ENCODE measurements around the gene COX7A1. TPM values are rescaled to one million over a fixed set of nuclear protein-coding genes. Genes with fewer than 3 reads are reported as not detected.

COX7A1 gene
- total RNA-seq, 1 experiment from 2014 or later, result 0.70 TPM

DNA sequence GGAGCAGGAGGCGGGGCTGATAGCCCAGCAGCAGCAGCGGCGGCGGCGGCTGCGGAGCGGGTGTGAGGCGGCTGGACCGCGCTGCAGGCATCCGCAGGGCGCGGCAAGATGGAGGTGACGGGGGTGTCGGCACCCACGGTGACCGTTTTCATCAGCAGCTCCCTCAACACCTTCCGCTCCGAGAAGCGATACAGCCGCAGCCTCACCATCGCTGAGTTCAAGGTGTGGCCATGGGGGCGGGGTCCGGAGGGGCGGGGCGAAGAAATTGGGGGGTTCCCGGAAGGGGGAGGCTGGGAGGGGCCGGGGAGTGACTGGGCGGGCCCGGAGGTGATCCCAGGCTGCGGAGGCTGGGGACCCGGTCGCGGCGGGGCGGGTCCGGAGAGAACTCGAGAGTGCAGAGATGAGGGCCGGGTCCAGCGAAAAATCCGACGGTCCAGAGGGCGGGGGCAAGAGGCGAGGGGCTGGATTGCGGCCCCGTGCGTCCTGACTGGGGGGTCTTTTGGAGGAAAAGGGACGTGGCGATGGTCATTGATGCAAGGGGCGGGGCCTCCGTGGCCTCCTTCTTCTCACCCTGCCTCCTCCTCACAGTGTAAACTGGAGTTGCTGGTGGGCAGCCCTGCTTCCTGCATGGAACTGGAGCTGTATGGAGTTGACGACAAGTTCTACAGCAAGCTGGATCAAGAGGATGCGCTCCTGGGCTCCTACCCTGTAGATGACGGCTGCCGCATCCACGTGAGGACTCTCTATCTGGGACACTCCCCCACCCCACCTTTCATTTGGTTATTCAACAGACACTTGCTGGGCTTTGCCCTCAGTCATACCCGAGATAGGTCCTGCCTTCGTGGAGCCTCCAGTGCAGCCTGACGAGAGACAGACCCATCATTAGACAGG is 36.5 kb downstream of the COX7A1 start, which contains the start of gene TBCB:
Gene TBCB (plus strand): TSS at position 16 of the 891 bp plus-strand sequence. CDS start 93 bp downstream, at position 109.
- peaks cover 31% of the 10 kb centered on the region for H3K36me3 Mint-ChIP-seq
- TF ChIP-seq TEAD4 (CRISPR knock-in tag; IDR thresholded peaks at IDR 0.05) (no peak), ESRRA (CRISPR knock-in tag; IDR thresholded peaks at IDR 0.05; ENCODE audit: borderline replicate concordance) (0 out of 2 replicates have a peak, but pooled peaks have one; percentile 12)
- TF ChIP-seq, protein P1, sequence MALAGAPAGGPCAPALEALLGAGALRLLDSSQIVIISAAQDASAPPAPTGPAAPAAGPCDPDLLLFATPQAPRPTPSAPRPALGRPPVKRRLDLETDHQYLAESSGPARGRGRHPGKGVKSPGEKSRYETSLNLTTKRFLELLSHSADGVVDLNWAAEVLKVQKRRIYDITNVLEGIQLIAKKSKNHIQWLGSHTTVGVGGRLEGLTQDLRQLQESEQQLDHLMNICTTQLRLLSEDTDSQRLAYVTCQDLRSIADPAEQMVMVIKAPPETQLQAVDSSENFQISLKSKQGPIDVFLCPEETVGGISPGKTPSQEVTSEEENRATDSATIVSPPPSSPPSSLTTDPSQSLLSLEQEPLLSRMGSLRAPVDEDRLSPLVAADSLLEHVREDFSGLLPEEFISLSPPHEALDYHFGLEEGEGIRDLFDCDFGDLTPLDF (CRISPR knock-in tag; IDR thresholded peaks at IDR 0.05), result no peak

DNA sequence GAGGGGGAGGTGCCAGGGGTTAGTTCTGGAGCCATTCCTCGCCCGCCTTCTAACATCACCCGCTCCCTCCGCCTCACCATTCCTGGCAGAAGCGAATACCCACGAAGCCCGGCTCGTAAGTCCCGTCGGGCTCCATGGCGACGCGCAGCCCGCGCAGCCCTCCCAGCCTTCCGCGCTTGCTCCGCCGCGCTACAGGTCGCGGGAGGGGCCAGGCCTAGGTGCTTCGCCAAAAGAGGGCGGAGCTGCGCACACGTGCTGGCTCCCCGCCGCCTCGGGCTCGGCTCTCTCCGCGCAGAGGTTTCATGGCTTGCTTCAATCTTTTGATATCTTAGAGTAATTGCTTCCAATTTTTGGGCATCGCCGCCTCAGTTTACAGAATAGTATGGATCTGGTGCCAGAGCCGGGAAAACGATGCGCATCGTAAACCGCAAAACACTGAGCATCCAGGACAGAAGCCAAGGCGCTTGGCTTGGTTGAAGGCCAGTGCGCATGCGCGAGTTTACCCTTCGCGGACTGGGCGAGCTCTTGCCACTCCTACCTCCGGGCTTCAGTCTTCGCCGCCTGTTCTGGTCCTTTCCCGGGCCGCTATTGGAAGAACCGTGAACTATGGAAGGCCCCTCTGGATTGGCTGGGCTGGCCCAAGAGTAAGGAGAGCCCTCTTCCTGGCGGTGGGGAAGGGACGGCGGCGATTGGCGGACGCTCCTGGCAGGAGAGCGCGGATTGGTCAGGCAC is 37.4 kb downstream of the COX7A1 start, which contains the start of gene POLR2I:
Gene POLR2I (minus strand): TSS at position 155 of the 732 bp plus-strand sequence. CDS start 19 bp downstream, at position 136.
- peak; percentile 99 for DNase-seq (ENCODE audit: low spot score)
- peak; percentile 93 for ATAC-seq
- CTCF ChIA-PET, result interaction anchor here (0.7 to 2.8 kb wide), 4 partner anchors 10 to 59 kb away, joined by 3 to 28 read pairs (median 3); no protein-coding TSS in a partner anchor
- H3K4me1 Mint-ChIP-seq, result peaks cover 35% of the 10 kb centered on the region
- no peaks in the 10 kb centered on the region for H3K9me3 Mint-ChIP-seq
- H3K36me3 Mint-ChIP-seq, result peaks cover 29% of the 10 kb centered on the region
- peaks cover 3% of the 10 kb centered on the region for H3K27me3 Mint-ChIP-seq (ENCODE audit: low read depth)
- peak within 1 kb of the TSS; percentile 100 for H3K27ac Mint-ChIP-seq
- POLR2A ChIA-PET, result interaction anchor here (0.6 to 1.5 kb wide), 3 partner anchors 13 to 847 kb away, joined by 3 to 7 read pairs (median 6); partner anchors contain the start of gene THAP8
- peak within 1 kb of the TSS; percentile 95 for H3K4me3 Mint-ChIP-seq
- no peak for TF ChIP-seq MXD4 (CRISPR knock-in tag; IDR thresholded peaks at IDR 0.05; ENCODE audit: borderline replicate concordance)
- TF ChIP-seq, protein P2, sequence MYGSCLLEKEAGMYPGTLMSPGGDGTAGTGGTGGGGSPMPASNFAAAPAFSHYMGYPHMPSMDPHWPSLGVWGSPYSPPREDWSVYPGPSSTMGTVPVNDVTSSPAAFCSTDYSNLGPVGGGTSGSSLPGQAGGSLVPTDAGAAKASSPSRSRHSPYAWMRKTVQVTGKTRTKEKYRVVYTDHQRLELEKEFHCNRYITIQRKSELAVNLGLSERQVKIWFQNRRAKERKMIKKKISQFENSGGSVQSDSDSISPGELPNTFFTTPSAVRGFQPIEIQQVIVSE (CRISPR knock-in tag; IDR thresholded peaks at IDR 0.05; ENCODE audit: borderline replicate concordance), result no peak
- no peak for TF ChIP-seq ZNF396 (CRISPR knock-in tag; IDR thresholded peaks at IDR 0.05; ENCODE audit: borderline replicate concordance)
- TF ChIP-seq NFE2L1 (CRISPR knock-in tag; IDR thresholded peaks at IDR 0.05), result peak; percentile 66
- no peak for TF ChIP-seq TEAD4 (CRISPR knock-in tag; IDR thresholded peaks at IDR 0.05)
- peak; percentile 67; the same call in 1 of the 2 replicates for TF ChIP-seq JUN (CRISPR knock-in tag; IDR thresholded peaks at IDR 0.05)
- TF ChIP-seq, protein P3, sequence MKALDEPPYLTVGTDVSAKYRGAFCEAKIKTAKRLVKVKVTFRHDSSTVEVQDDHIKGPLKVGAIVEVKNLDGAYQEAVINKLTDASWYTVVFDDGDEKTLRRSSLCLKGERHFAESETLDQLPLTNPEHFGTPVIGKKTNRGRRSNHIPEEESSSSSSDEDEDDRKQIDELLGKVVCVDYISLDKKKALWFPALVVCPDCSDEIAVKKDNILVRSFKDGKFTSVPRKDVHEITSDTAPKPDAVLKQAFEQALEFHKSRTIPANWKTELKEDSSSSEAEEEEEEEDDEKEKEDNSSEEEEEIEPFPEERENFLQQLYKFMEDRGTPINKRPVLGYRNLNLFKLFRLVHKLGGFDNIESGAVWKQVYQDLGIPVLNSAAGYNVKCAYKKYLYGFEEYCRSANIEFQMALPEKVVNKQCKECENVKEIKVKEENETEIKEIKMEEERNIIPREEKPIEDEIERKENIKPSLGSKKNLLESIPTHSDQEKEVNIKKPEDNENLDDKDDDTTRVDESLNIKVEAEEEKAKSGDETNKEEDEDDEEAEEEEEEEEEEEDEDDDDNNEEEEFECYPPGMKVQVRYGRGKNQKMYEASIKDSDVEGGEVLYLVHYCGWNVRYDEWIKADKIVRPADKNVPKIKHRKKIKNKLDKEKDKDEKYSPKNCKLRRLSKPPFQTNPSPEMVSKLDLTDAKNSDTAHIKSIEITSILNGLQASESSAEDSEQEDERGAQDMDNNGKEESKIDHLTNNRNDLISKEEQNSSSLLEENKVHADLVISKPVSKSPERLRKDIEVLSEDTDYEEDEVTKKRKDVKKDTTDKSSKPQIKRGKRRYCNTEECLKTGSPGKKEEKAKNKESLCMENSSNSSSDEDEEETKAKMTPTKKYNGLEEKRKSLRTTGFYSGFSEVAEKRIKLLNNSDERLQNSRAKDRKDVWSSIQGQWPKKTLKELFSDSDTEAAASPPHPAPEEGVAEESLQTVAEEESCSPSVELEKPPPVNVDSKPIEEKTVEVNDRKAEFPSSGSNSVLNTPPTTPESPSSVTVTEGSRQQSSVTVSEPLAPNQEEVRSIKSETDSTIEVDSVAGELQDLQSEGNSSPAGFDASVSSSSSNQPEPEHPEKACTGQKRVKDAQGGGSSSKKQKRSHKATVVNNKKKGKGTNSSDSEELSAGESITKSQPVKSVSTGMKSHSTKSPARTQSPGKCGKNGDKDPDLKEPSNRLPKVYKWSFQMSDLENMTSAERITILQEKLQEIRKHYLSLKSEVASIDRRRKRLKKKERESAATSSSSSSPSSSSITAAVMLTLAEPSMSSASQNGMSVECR (CRISPR knock-in tag; IDR thresholded peaks at IDR 0.05; ENCODE audit: borderline replicate concordance), result 0 out of 2 replicates have a peak, but pooled peaks have one; percentile 65
- TF ChIP-seq, protein P4, sequence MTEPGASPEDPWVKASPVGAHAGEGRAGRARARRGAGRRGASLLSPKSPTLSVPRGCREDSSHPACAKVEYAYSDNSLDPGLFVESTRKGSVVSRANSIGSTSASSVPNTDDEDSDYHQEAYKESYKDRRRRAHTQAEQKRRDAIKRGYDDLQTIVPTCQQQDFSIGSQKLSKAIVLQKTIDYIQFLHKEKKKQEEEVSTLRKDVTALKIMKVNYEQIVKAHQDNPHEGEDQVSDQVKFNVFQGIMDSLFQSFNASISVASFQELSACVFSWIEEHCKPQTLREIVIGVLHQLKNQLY (CRISPR knock-in tag; IDR thresholded peaks at IDR 0.05), result no peak
- TF ChIP-seq ZNF317 (CRISPR knock-in tag; IDR thresholded peaks at IDR 0.05; ENCODE audit: borderline replicate concordance, low read depth), result no peak
- TF ChIP-seq NFYB (CRISPR knock-in tag; conservative IDR thresholded peaks at IDR 0.05; ENCODE audit: low read depth), result peak; percentile 86
- no peak for TF ChIP-seq ELF4 (CRISPR knock-in tag; IDR thresholded peaks at IDR 0.05; ENCODE audit: low read depth)
- no peak for TF ChIP-seq SMAD3 (CRISPR knock-in tag; IDR thresholded peaks at IDR 0.05; ENCODE audit: borderline replicate concordance)
- no peak for TF ChIP-seq RORB (CRISPR knock-in tag; IDR thresholded peaks at IDR 0.05)
- TF ChIP-seq, protein P5, sequence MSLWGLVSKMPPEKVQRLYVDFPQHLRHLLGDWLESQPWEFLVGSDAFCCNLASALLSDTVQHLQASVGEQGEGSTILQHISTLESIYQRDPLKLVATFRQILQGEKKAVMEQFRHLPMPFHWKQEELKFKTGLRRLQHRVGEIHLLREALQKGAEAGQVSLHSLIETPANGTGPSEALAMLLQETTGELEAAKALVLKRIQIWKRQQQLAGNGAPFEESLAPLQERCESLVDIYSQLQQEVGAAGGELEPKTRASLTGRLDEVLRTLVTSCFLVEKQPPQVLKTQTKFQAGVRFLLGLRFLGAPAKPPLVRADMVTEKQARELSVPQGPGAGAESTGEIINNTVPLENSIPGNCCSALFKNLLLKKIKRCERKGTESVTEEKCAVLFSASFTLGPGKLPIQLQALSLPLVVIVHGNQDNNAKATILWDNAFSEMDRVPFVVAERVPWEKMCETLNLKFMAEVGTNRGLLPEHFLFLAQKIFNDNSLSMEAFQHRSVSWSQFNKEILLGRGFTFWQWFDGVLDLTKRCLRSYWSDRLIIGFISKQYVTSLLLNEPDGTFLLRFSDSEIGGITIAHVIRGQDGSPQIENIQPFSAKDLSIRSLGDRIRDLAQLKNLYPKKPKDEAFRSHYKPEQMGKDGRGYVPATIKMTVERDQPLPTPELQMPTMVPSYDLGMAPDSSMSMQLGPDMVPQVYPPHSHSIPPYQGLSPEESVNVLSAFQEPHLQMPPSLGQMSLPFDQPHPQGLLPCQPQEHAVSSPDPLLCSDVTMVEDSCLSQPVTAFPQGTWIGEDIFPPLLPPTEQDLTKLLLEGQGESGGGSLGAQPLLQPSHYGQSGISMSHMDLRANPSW (CRISPR knock-in tag; conservative IDR thresholded peaks at IDR 0.05; ENCODE audit: low read depth), result no peak
- no peak for TF ChIP-seq CREM (CRISPR knock-in tag; IDR thresholded peaks at IDR 0.05)
- TF ChIP-seq, protein P6, sequence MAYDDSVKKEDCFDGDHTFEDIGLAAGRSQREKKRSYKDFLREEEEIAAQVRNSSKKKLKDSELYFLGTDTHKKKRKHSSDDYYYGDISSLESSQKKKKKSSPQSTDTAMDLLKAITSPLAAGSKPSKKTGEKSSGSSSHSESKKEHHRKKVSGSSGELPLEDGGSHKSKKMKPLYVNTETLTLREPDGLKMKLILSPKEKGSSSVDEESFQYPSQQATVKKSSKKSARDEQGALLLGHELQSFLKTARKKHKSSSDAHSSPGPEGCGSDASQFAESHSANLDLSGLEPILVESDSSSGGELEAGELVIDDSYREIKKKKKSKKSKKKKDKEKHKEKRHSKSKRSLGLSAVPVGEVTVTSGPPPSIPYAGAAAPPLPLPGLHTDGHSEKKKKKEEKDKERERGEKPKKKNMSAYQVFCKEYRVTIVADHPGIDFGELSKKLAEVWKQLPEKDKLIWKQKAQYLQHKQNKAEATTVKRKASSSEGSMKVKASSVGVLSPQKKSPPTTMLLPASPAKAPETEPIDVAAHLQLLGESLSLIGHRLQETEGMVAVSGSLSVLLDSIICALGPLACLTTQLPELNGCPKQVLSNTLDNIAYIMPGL (CRISPR knock-in tag; IDR thresholded peaks at IDR 0.05), result peak; percentile 58
- TF ChIP-seq TCF7 (CRISPR knock-in tag; IDR thresholded peaks at IDR 0.05; ENCODE audit: low read depth), result 0 out of 2 replicates have a peak, but pooled peaks have one; percentile 40

More for the DNA sequence above, 36.5 kb downstream of the COX7A1 start, which contains the start of gene TBCB:
- H3K9me3 Mint-ChIP-seq, result no peaks in the 10 kb centered on the region
- H3K27ac Mint-ChIP-seq, result peak within 1 kb of the TSS; percentile 100
- peak; percentile 78 for DNase-seq (ENCODE audit: low spot score)
- ChIA-PET POLR2A (interaction anchor here (1.0 to 1.5 kb wide), 2 partner anchors 13 to 62 kb away, joined by 6 to 7 read pairs; partner anchors contain the start of gene THAP8), CTCF (interaction anchor here (0.7 to 2.8 kb wide), 4 partner anchors 9 to 138 kb away, joined by 3 to 28 read pairs (median 3); no protein-coding TSS in a partner anchor)
- H3K27me3 Mint-ChIP-seq (ENCODE audit: low read depth), result peaks cover 3% of the 10 kb centered on the region
- peak within 1 kb of the TSS; percentile 95 for H3K4me3 Mint-ChIP-seq
- H3K4me1 Mint-ChIP-seq, result peaks cover 40% of the 10 kb centered on the region
- peak; percentile 12 for ATAC-seq
